H1 (cell line): ENCODE measurements around the gene ZNF750. TPM values are rescaled to one million over a fixed set of nuclear protein-coding genes. Genes with fewer than 3 reads are reported as not detected.

Experiments
- CTCF ChIA-PET: fragments of 300-600 bp; sonication (Branson Sonifier 250); formaldehyde crosslinking; loops from one replicate; lab custom pipeline; 2021; ENCODE audit not compliant: partially characterized antibody; lab: Charles Lee
- POLR2A ChIA-PET: fragments of 300-600 bp; sonication (Branson Sonifier 250); formaldehyde crosslinking; loops from one replicate; lab custom pipeline; 2021; ENCODE audit warnings: inconsistent platforms; ENCODE audit not compliant: partially characterized antibody; lab: Charles Lee
- DNase-seq, 2 experiments: peaks; one replicate each; pipeline versions ENCODE4 v3.0.0 to v3.0.0-alpha.2; 2010 to 2022; ENCODE audit warnings: low spot score in 2 of 2, low read depth in 1 of 2, mixed read lengths in 1 of 2
- FAIRE-seq: peaks from 2 replicates; lab custom pipeline; 2011; peaks lifted over from hg19 to GRCh38; lab: Jason Lieb, UNC
- H2AFZ ChIP-seq: 2 replicates; pipeline ENCODE4 v1.8.1; 2012; ENCODE audit warnings: low read length, inconsistent platforms
- H2AK5ac ChIP-seq: 2 replicates; pipeline ENCODE4 v1.6.1; 2013; ENCODE audit warnings: low read depth, low read length
- H2BK120ac ChIP-seq: replicated peaks from 2 replicates; pipeline ENCODE3; 2013; ENCODE audit warnings: low read depth, low read length, inconsistent platforms
- H2BK12ac ChIP-seq: 2 replicates; pipeline ENCODE4 v1.6.1; 2013; ENCODE audit warnings: low read depth, low read length
- H2BK15ac ChIP-seq: 2 replicates; pipeline ENCODE4 v1.6.1; 2013; ENCODE audit warnings: low read length
- H2BK20ac ChIP-seq: 2 replicates; pipeline ENCODE4 v1.6.1; 2013; ENCODE audit warnings: low read length
- H2BK5ac ChIP-seq: 2 replicates; pipeline ENCODE4 v1.6.1; 2013; ENCODE audit warnings: low read depth, low read length
- H3K14ac ChIP-seq: 2 replicates; pipeline ENCODE4 v1.6.1; 2013; ENCODE audit warnings: inconsistent platforms; ENCODE audit not compliant: insufficient read length
- H3K18ac ChIP-seq: 2 replicates; pipeline ENCODE4 v1.6.1; 2013; ENCODE audit warnings: low read length; ENCODE audit errors: extremely low read depth
- H3K23ac ChIP-seq: 2 replicates; pipeline ENCODE4 v1.6.1; 2013; ENCODE audit warnings: inconsistent platforms; ENCODE audit not compliant: insufficient read length
- H3K23me2 ChIP-seq: 2 replicates; pipeline ENCODE4 v1.6.1; 2013; ENCODE audit warnings: low read depth, low read length
- H3K27ac ChIP-seq: 2 replicates; pipeline ENCODE4 v1.6.1; 2011; ENCODE audit warnings: low read depth, low read length, inconsistent platforms
- H3K27me3 ChIP-seq, 4 experiments: replicated peaks in 1 of 4; 1 replicate in 1 of 4; 2 replicates in 3 of 4; pipeline versions ENCODE4 v1.6.1 to v1.8.1; 2011 to 2013; ENCODE audit warnings: low read length in 3 of 4, mild to moderate bottlenecking in 3 of 4, inconsistent platforms in 2 of 4, mixed read lengths in 2 of 4, moderate library complexity in 1 of 4; ENCODE audit not compliant: control insufficient read depth in 3 of 4, insufficient read depth in 3 of 4; ENCODE audit errors: extremely low read depth in 1 of 4
- H3K36me3 ChIP-seq, 4 experiments: 2 replicates each; pipeline versions ENCODE4 v1.6.1 to v1.8.1; 2011 to 2013; ENCODE audit warnings: mild to moderate bottlenecking in 4 of 4, low read length in 3 of 4, moderate library complexity in 2 of 4, control low read depth in 1 of 4, inconsistent platforms in 1 of 4; ENCODE audit not compliant: insufficient read depth in 4 of 4, control insufficient read depth in 2 of 4
- H3K4ac ChIP-seq: replicated peaks from 2 replicates; pipeline ENCODE3; 2013; ENCODE audit warnings: low read length, low read depth, mixed read lengths, inconsistent platforms; ENCODE audit not compliant: insufficient read length
- H3K4me1 ChIP-seq, 4 experiments: replicated peaks in 1 of 4; 1 replicate in 1 of 4; 2 replicates in 3 of 4; pipeline versions ENCODE4 v1.6.1 to v1.8.1; 2011 to 2013; ENCODE audit warnings: low read length in 3 of 4, inconsistent platforms in 2 of 4, mixed read lengths in 1 of 4; ENCODE audit not compliant: insufficient read depth in 4 of 4, control insufficient read depth in 3 of 4
- H3K4me2 ChIP-seq, 2 experiments: 2 replicates each; pipeline versions ENCODE4 v1.6.1 to v1.8.1; 2011 to 2013; ENCODE audit warnings: low read depth in 2 of 2, low read length in 2 of 2, control low read depth in 1 of 2, inconsistent platforms in 1 of 2, mild to moderate bottlenecking in 1 of 2; ENCODE audit not compliant: insufficient read depth in 1 of 2
- H3K4me3 ChIP-seq, 4 experiments: fragments of 200-600, 300-600 bp in 1 of 4; sonication (generic), shearing (Covaris generic), sonication (Bioruptor Twin) in 1 of 4; 2 replicates each; pipeline versions ENCODE4 v1.5.1 to v1.8.1; 2011 to 2016; ENCODE audit warnings: low read length in 4 of 4, low read depth in 3 of 4, control low read depth in 2 of 4, inconsistent platforms in 2 of 4, mild to moderate bottlenecking in 2 of 4, mixed read lengths in 1 of 4, moderate library complexity in 1 of 4; ENCODE audit not compliant: insufficient read depth in 2 of 4; ENCODE audit errors: extremely low read depth in 1 of 4
- H3K56ac ChIP-seq: replicated peaks from 2 replicates; pipeline ENCODE3; 2013; ENCODE audit warnings: low read depth, mild to moderate bottlenecking, mixed read lengths, low read length, inconsistent platforms; ENCODE audit not compliant: insufficient read length
- H3K79me1 ChIP-seq: 2 replicates; pipeline ENCODE4 v1.6.1; 2013; ENCODE audit warnings: low read depth, low read length, control low read depth
- H3K79me2 ChIP-seq, 2 experiments: 2 replicates each; pipeline versions ENCODE4 v1.6.1 to v1.8.1; 2012 to 2013; ENCODE audit warnings: low read length in 2 of 2, mild to moderate bottlenecking in 2 of 2, inconsistent platforms in 1 of 2; ENCODE audit not compliant: insufficient read depth in 2 of 2, control insufficient read depth in 1 of 2
- H3K9ac ChIP-seq, 4 experiments: replicated peaks in 1 of 4; 1 replicate in 1 of 4; 2 replicates in 3 of 4; pipeline versions ENCODE4 v1.6.1 to v1.8.1; 2011 to 2013; ENCODE audit warnings: low read depth in 3 of 4, low read length in 3 of 4, control low read depth in 2 of 4, mild to moderate bottlenecking in 2 of 4, moderate library complexity in 2 of 4, inconsistent platforms in 1 of 4; ENCODE audit errors: extremely low read depth in 1 of 4
- H3K9me3 ChIP-seq, 2 experiments: 2 replicates each; pipeline versions ENCODE4 v1.6.1 to v1.8.1; 2012 to 2013; ENCODE audit warnings: mild to moderate bottlenecking in 2 of 2, moderate library complexity in 2 of 2, control low read depth in 1 of 2, inconsistent platforms in 1 of 2, low read depth in 1 of 2, low read length in 1 of 2, mixed read lengths in 1 of 2; ENCODE audit not compliant: insufficient read depth in 2 of 2
- H4K20me1 ChIP-seq, 2 experiments: replicated peaks in 1 of 2; 2 replicates each; pipeline versions ENCODE3 to v1.8.1; 2011 to 2013; ENCODE audit warnings: inconsistent platforms in 2 of 2, low read length in 2 of 2, mild to moderate bottlenecking in 1 of 2; ENCODE audit not compliant: insufficient read depth in 2 of 2, control insufficient read depth in 1 of 2
- H4K5ac ChIP-seq: 2 replicates; pipeline ENCODE4 v1.6.1; 2013; ENCODE audit warnings: low read length, low read depth, mixed read lengths, inconsistent platforms; ENCODE audit not compliant: insufficient read length
- H4K8ac ChIP-seq: 2 replicates; pipeline ENCODE4 v1.8.0; 2013; ENCODE audit warnings: mild to moderate bottlenecking, moderate library complexity, low read length, inconsistent platforms; ENCODE audit not compliant: insufficient read depth; ENCODE audit errors: extremely low read depth
- H4K91ac ChIP-seq: replicated peaks from 2 replicates; pipeline ENCODE3; 2013; ENCODE audit warnings: low read length, mixed read lengths, inconsistent platforms; ENCODE audit not compliant: insufficient read length
- CREB1 ChIP-seq: IDR thresholded peaks from 2 replicates; pipeline ENCODE4 v1.6.1; 2012; ENCODE audit warnings: inconsistent platforms
- GTF2F1 ChIP-seq: IDR thresholded peaks from 2 replicates; pipeline ENCODE4 v1.6.1; 2012; ENCODE audit warnings: low read depth, low read length, improper control_type of control experiment, borderline replicate concordance
- KDM1A ChIP-seq: fragments of 200-600, 300-600 bp; sonication (generic); IDR thresholded peaks from 2 replicates; pipeline ENCODE4 v1.7.1; 2016; ENCODE audit warnings: mild to moderate bottlenecking, low read length, borderline replicate concordance
- MAFK ChIP-seq: IDR thresholded peaks from 2 replicates; pipeline ENCODE4 v1.6.1; 2012; ENCODE audit warnings: low read depth, mild to moderate bottlenecking, improper control_type of control experiment, low read length
- NANOG ChIP-seq: IDR thresholded peaks from 2 replicates; pipeline ENCODE4 v1.6.1; 2011; ENCODE audit warnings: low read length, low read depth, mild to moderate bottlenecking, inconsistent platforms; ENCODE audit not compliant: insufficient read depth, poor library complexity, severe bottlenecking
- NRF1 ChIP-seq: IDR thresholded peaks from 2 replicates; pipeline ENCODE4 v1.6.1; 2011; ENCODE audit warnings: mild to moderate bottlenecking, low read depth, low read length, improper control_type of control experiment
- POLR2A ChIP-seq, 2 experiments: IDR thresholded peaks; 1 replicate in 1 of 2; 2 replicates in 1 of 2; pipeline ENCODE4 v1.6.1; 2011; ENCODE audit warnings: low read depth in 2 of 2, low read length in 2 of 2, mild to moderate bottlenecking in 2 of 2; ENCODE audit errors: control extremely low read depth in 1 of 2
- POU5F1 ChIP-seq: IDR thresholded peaks from 2 replicates; pipeline ENCODE4 v1.6.1; 2011; ENCODE audit warnings: low read depth, mild to moderate bottlenecking, low read length, moderate library complexity
- RXRA ChIP-seq: IDR thresholded peaks from 2 replicates; pipeline ENCODE4 v1.6.1; 2011; ENCODE audit warnings: low read depth, mild to moderate bottlenecking, low read length, moderate library complexity; ENCODE audit not compliant: insufficient read depth
- SIN3A ChIP-seq, 2 experiments: IDR thresholded peaks in 1 of 2; conservative IDR thresholded peaks in 1 of 2; 2 replicates each; pipeline ENCODE4 v1.6.1; 2011 to 2012; ENCODE audit warnings: low read length in 2 of 2, improper control_type of control experiment in 1 of 2, low read depth in 1 of 2, mild to moderate bottlenecking in 1 of 2
- SUZ12 ChIP-seq: fragments of 200-600 bp; sonication (generic); IDR thresholded peaks from 2 replicates; pipeline ENCODE4 v1.6.1; 2012; ENCODE audit warnings: mild to moderate bottlenecking, inconsistent platforms, low read length, moderate library complexity, mixed read lengths
- TAF1 ChIP-seq: IDR thresholded peaks from 2 replicates; pipeline ENCODE4 v1.6.1; 2011; ENCODE audit warnings: mild to moderate bottlenecking, low read depth, low read length
- WGBS, 2 experiments: shearing (Covaris generic) in 1 of 2; methylation state at CpG; one replicate each; pipeline versions ENCODE4 v1.1.6 to v1.1.7; 2013 to 2015; ENCODE audit warnings: low lambda C conversion rate in 2 of 2, mixed read lengths in 2 of 2, inconsistent platforms in 1 of 2, low coverage in 1 of 2, missing lambda C conversion rate in 1 of 2; ENCODE audit not compliant: insufficient replicate concordance in 2 of 2, insufficient coverage in 1 of 2, insufficient read length in 1 of 2; ENCODE audit errors: extremely low coverage in 1 of 2, missing lambda C conversion rate in 1 of 2; 5-methylcytosine and 5-hydroxymethylcytosine counted together
- polyA plus RNA-seq, 7 experiments: library from polyadenylated mRNA; depleted of rRNA in 3 of 7; stranded (reverse) in 5 of 7; unstranded in 2 of 7; fragments of >200 nt in 5 of 7; fragments of 200-250 nt in 2 of 7; gene quantifications; 1 replicate in 5 of 7; 2 replicates in 1 of 7; 4 replicates in 1 of 7; pipeline versions ENCODE4 v1.2.1 to v1.2.3, GENCODE V29; 2011 to 2013; ENCODE audit warnings: missing spikeins in 2 of 7, mixed read lengths in 2 of 7
- total RNA-seq: library from RNA; stranded (reverse); fragmentation: NEBNext Ultra II Directional; extraction: Animal tissue kit (Norgen Biotek cat#: 25700); gene quantifications from 2 replicates; pipeline ENCODE4 v1.2.1, GENCODE V29; 2021
- TF ChIP-seq, protein P1 (sequence below): IDR thresholded peaks from 2 replicates; pipeline ENCODE4 v1.6.1; 2012; ENCODE audit warnings: inconsistent platforms

The ZNF750 gene
- total and polyA plus RNA-seq, 2 of the 8 experiments (the other 6 are each of a cell fraction or from before 2014, with no cell fraction given): not detected

DNA sequence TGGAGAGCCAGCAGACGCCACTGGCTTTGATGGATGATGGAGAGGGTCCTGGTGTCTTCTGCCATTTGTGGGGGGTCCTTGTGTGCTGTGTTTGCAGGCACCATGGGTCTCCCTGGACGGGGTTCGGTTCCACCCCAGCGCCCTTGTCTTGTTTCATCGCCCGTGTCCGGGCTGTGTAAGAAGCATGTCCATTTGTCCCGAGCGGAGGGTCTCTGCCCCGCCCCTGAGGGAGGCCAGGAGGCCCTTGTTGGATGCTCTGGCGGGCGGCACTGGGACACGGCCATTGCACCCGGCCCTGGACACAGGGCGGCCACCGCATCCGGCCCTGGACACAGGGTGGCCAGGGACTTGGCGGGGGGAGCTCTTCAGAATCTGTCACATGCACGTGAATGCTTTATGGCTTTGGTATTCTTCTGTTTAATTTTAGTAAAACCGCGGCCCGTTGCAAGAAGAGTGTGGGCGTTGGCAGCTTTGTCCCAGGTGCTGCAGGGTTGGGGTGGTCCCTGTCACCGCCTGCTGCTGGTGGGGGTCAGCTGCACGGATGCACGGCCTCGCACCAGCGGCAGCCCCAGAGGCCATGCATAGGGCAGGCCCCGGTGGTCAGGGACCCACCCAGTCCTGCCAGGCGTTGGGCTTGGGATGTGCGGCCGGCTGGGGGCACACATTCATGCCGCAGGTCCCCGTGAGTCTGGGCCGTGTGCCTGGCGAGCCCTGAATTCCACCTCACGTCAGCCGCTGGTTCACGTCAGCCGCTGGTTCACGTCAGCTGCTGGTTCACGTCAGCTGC lies 21.0 kb upstream of the ZNF750 start:
- no peak overlapping the region for H2BK15ac ChIP-seq
- POLR2A ChIA-PET: interaction anchor here (0.6 to 0.9 kb wide), 2 partner anchors 186 to 587 kb away, joined by 3 read pairs; partner anchors contain the start of gene CSNK1D
- no peaks in the 10 kb centered on the region; a peak in 1 of 8 replicates for H3K36me3 ChIP-seq
- no peak overlapping the region for H2BK5ac ChIP-seq
- H3K79me1 ChIP-seq: peaks cover 17% of the 10 kb centered on the region
- no peak overlapping the region for H3K18ac ChIP-seq
- no peak overlapping the region for H3K56ac ChIP-seq
- H3K23ac ChIP-seq: no peak overlapping the region
- no peak for DNase-seq
- no peak overlapping the region for H3K9ac ChIP-seq
- H4K20me1 ChIP-seq: peaks cover 7 to 21% of the 10 kb centered on the region in 2 experiments
- no peak overlapping the region for H3K4me2 ChIP-seq
- H2BK12ac ChIP-seq: no peak overlapping the region
- WGBS, 2 experiments: 93% methylated on average over 34 of the region's 42 CpGs; no CpG with 5 or more reads in 1 of the 2 experiments
- no peaks in the 10 kb centered on the region for H3K23me2 ChIP-seq
- CTCF ChIA-PET: interaction anchor here (0.7 to 2.5 kb wide), 9 partner anchors 10 to 149 kb away, joined by 3 to 12 read pairs (median 3); no protein-coding TSS in a partner anchor
- no peak overlapping the region for H3K14ac ChIP-seq
- H4K8ac ChIP-seq: no peak overlapping the region
- peaks cover 0 to 12% of the 10 kb centered on the region in 2 experiments; a peak in 1 of 4 replicates for H3K79me2 ChIP-seq
- no peak overlapping the region for H3K4me3 ChIP-seq
- H3K4ac ChIP-seq: no peak overlapping the region
- H2BK120ac ChIP-seq: no peak overlapping the region
- H3K27me3 ChIP-seq: no peaks in the 10 kb centered on the region
- no peak overlapping the region for H4K5ac ChIP-seq
- H4K91ac ChIP-seq: no peak overlapping the region
- H2AFZ ChIP-seq: no peak overlapping the region
- FAIRE-seq: no peak
- no peak overlapping the region for H3K27ac ChIP-seq
- H3K9me3 ChIP-seq: no peaks in the 10 kb centered on the region
- peaks cover 0 to 8% (median 2%) of the 10 kb centered on the region in 4 experiments; a peak in 2 of 7 replicates for H3K4me1 ChIP-seq
- H2BK20ac ChIP-seq: no peak overlapping the region
- H2AK5ac ChIP-seq: no peak overlapping the region
- no peak for TF ChIP-seq SUZ12
- TF ChIP-seq MAFK: no peak
- TF ChIP-seq GTF2F1: no peak
- no peak for TF ChIP-seq NANOG
- no peak for TF ChIP-seq RXRA
- TF ChIP-seq, protein P1, sequence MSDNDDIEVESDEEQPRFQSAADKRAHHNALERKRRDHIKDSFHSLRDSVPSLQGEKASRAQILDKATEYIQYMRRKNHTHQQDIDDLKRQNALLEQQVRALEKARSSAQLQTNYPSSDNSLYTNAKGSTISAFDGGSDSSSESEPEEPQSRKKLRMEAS: no peak
- no peak for TF ChIP-seq TAF1
- TF ChIP-seq KDM1A: no peak
- TF ChIP-seq POU5F1: no peak
- no peak for TF ChIP-seq CREB1
- no peak for TF ChIP-seq POLR2A (IDR thresholded peaks at IDR 0.05; ENCODE audit: control extremely low read depth in 1 of 2, low read depth in 2 of 2, low read length in 2 of 2)
- no peak for TF ChIP-seq NRF1
- TF ChIP-seq SIN3A (conservative IDR thresholded peaks at IDR 0.05 in 1 of 2, IDR thresholded peaks at IDR 0.05 in 1 of 2; ENCODE audit: low read depth in 1 of 2, low read length in 2 of 2): no peak
